T47D (cell line): Measurements from ENCODE around the gene VWA8.
"Not testable (repeated sequence)": the region's sequence is repeated elsewhere in the genome, so short reads cannot be mapped to it uniquely, and the experiment has no call there.

Source experiments
- DNase-seq, 2 experiments: peaks; one replicate each; pipeline versions ENCODE4 v3.0.0 to v3.0.0-alpha.2; 2011 to 2012; ENCODE audit warnings: low read depth in 1 of 2, low spot score in 1 of 2
- JUND ChIP-seq: IDR thresholded peaks from 2 replicates; pipeline ENCODE4 v1.6.1; 2012; ENCODE audit warnings: low read depth
- in situ Hi-C: cut with HindIII; loops from 2 replicates; pipeline ENCODE4 v1.10.0; 2016; ENCODE audit warnings: low sequenced_read_pairs, low pct_unique_long_range_greater_than_20kb

Gene VWA8

GRCh38 chr13:41909506-41909905, 51.4 kb downstream of the VWA8 start:
- in situ Hi-C loops = no loop called here
- no peak for TF ChIP-seq JUND
- peak in 1 of 2 experiments; percentile 8 for DNase-seq

GRCh38 chr13:41905600-41906254, 55.2 kb downstream of the VWA8 start:
- in situ Hi-C loops = no loop called here
- no peak for TF ChIP-seq JUND
- DNase-seq = peak; percentile 16 to 53

DNA sequence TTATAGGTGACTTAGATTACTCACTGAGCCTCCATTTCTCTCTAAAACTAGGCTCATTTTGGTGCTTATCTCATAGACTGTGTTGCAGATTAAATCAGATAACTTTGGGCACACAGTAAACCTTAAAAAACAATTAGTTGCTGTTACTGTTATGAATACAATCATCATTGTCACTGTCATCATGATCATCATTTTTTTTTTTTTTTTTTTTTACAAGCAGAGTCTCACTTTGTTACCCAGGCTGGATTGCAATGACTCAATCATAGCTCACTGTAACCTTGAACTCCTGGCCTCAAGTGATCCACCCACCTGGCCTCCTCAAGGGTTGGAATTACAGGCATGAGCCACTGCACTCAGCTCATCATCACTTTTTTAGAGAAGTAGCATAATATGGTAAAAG, 60.0 kb downstream of the VWA8 start:
- in situ Hi-C loops = no loop called here
- DNase-seq = no peak
- TF ChIP-seq JUND = no peak

GRCh38 chr13:41898411-41898810, 62.5 kb downstream of the VWA8 start:
- in situ Hi-C loops, DNase-seq: not testable (repeated sequence)

GRCh38 chr13:41897126-41897525, 63.8 kb downstream of the VWA8 start:
- no peak for TF ChIP-seq JUND
- in situ Hi-C loops = no loop called here
- no peak for DNase-seq

GRCh38 chr13:41895478-41895877, 65.4 kb downstream of the VWA8 start:
- no peak for DNase-seq
- in situ Hi-C loops = no loop called here

GRCh38 chr13:41891119-41891518, 69.8 kb downstream of the VWA8 start:
- no peak for TF ChIP-seq JUND
- DNase-seq = no peak
- in situ Hi-C loops = no loop called here

More at GRCh38 chr13:41895478-41895877, 65.4 kb downstream of the VWA8 start:
- no peak for TF ChIP-seq JUND

GRCh38 chr13:41883147-41883546, 77.8 kb downstream of the VWA8 start:
- no peak for TF ChIP-seq JUND

DNA sequence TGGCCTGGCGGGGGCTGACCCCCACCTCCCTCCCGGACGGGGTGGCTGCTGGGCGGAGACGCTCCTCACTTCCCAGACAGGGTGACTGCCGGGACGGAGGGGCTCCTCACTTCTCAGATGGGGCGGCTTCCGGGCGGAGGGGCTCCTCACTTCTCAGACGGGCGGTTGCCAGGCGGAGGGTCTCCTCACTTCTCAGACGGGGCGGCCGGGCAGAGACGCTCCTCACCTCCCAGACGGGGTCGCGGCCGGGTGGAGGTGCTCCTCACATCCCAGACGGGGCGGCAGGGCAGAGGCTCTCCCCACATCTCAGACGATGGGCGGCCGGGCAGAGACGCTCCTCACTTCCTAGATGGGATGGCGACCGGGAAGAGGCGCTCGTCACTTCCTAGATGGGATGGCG, 79.0 kb downstream of the VWA8 start:
- DNase-seq, in situ Hi-C loops: not testable (repeated sequence)

More at GRCh38 chr13:41883147-41883546, 77.8 kb downstream of the VWA8 start:
- in situ Hi-C loops = no loop called here
- DNase-seq = no peak

GRCh38 chr13:41880966-41881365, 79.9 kb downstream of the VWA8 start:
- DNase-seq = no peak
- TF ChIP-seq JUND = no peak
- in situ Hi-C loops = no loop called here

- in situ Hi-C loops = no loop called here
- no peak for TF ChIP-seq JUND
- no peak for DNase-seq
Observed at GRCh38 chr13:41864658-41865057, 96.3 kb downstream of the VWA8 start.

DNA sequence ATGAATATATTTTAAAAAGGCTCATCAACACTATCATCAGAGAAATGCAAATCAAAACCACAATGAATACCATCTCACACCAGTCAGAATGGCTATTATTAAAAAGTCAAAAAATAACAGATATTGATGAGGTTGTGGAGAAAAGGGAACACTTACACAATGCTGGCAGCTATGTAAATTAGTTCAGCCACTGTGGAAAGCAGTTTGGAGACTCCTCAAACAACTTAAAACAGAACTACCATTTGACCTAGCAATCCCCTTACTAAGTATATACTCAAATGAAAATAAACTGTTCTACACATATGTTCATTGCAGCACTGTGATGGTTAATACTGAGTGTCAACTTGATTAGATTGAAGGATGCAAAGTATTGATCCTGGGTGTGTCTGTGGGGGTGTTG, 98.2 kb downstream of the VWA8 start:
- DNase-seq, in situ Hi-C loops: not testable (repeated sequence)

DNA sequence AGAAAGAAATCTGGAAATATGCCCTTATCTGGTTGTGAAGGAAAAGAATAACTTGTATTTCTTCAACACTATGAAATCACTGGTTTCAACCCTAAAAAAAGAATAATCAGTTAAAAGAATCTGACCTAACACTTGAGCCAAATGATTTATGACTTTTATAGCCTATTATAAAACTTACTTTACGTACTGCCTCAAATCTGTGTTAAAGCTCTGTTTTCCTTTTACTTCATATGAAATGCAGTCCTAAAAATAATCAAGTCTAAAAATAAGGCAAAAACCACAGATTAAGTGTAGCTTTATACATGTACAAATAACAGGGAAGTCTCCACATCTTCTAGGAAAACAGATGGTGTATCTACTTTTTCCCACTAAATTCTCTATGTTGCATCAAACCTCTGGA, 101.3 kb downstream of the VWA8 start:
- no peak for TF ChIP-seq JUND
- in situ Hi-C loops = no loop called here
- no peak for DNase-seq

DNA sequence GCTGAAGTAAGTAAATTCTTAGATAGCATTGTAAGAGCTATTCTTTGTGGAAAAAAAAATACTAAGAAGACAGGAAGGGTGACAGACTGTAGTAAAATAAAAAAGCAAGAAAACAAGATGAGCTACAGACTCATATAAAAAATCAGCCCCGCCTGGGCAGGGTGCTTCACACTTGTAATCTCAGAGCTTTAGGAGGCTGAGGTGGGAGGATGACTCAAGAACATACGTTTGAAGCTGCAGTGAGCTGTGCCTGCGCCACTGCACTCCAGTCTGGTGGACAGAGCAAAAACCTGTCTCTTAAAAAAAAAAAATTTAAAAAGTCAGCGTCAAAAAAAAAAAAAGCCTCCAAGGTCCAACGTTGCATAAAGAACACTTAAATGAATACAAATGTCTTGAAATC, 102.1 kb downstream of the VWA8 start:
- no peak for DNase-seq
- TF ChIP-seq JUND = no peak
- in situ Hi-C loops = no loop called here
